Stromal cell of bone marrow (primary cell): ENCODE measurements around the gene ADD1.

Experiments
- DNase-seq: peaks from one replicate; pipeline ENCODE4 v3.0.0-alpha.2; 2012; ENCODE audit warnings: low read depth

The ADD1 gene

GRCh38 chr4:2822461-2823300, 21.0 kb upstream of the ADD1 start:
- DNase-seq = no peak

GRCh38 chr4:2823301-2823670, 20.4 kb upstream of the ADD1 start:
- DNase-seq = no peak

GRCh38 chr4:2823671-2824328, 19.8 kb upstream of the ADD1 start:
- DNase-seq = no peak

GRCh38 chr4:2824329-2824835, 19.3 kb upstream of the ADD1 start:
- no peak for DNase-seq

GRCh38 chr4:2824836-2825381, 18.7 kb upstream of the ADD1 start:
- DNase-seq = no peak

DNA sequence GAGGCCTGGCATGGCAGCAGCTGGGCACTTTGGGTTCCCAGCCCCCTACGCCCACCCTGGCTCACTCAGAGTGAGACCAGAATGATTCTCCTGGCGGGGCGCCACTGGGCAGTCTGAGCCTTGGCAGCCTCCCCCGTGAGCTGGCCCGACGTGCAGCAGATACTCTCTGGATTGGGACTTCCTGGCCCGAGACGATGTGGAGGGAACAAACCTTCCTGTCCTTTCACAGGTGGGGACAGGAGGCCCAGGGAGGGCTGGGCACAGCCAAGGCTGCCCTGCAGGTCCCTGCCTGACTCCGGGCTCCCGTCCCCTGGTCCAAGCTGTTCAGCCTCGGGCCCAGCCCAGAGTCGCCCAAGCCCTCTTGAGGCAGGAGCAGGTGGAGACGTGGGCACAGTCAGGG, 17.9 kb upstream of the ADD1 start:
- no peak for DNase-seq

DNA sequence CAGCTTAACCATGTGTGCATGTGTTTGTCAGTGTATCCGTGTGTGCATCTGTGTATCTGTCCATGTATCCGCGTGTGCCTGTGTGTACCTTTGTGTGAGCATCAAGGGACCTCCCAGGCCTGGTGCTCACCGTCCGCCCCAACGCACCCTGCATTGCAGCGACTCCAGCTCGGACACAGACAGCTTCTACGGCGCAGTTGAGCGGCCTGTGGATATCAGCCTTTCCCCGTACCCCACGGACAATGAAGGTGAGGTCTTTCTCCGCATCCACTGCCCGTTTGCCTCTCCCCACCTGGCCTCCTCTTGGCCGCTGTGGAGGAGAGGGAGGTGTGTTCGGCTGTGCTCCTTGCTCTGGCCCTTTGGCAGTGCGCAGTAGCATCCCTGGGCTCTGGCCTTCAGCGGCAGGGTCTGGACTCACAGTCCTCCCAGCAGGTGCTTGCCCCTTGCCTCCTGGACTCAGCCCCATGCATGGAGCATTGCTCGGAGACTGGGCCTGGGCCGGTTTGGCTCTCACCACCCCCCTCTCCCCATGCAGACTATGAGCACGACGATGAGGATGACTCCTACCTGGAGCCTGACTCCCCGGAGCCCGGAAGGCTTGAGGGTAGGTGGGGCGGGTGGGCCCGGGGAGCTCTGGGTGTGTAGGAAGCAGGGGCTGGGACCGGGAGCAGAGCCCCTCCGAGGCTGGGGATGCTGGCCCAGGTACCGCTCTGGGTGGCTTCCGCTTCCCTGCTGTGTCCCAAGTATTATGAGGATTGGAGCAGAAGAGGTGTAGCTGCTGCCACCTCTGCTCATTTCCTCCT, 16.4 kb upstream of the ADD1 start:
- no peak for DNase-seq

GRCh38 chr4:2827874-2828751, 15.5 kb upstream of the ADD1 start:
- DNase-seq = no peak

DNA sequence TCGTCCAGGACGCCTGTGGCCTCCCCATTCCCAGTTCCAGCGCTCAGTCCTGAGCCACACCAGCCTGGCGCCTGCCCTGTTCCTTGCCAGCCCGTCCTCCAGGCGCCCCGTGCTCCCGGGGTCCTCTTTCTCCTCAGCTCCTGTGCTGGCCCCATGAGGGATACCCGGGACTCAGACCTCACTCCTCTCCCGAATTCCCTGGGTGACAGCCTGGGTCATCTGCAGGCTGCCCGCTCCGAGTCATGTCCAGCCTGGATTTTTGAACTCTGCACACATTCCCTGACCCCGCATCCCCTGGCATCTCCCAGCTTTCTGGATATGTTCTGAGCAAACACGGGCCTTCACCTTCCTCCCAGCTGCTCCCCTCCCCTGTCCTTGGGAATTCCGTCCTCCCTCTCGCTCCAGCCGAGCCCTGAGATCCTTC, 14.9 kb upstream of the ADD1 start:
- no peak for DNase-seq

DNA sequence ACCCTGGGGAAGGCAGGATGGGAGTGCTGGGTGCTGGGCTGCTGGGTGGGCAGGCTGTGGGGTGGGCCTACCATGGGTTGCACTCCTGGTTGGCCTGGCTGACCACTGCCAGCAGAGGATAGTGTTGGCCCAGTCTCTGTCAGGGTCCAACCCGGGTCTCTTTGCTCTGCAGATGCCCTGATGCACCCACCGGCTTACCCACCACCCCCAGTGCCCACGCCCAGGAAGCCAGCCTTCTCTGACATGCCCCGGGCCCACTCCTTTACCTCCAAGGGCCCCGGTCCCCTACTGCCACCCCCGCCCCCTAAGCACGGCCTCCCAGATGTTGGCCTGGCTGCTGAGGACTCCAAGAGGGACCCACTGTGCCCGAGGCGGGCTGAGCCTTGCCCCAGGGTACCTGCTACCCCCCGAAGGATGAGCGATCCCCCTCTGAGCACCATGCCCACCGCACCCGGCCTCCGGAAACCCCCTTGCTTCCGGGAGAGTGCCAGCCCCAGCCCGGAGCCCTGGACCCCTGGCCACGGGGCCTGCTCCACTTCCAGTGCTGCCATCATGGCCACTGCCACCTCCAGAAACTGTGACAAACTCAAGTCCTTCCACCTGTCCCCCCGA, 14.2 kb upstream of the ADD1 start:
- DNase-seq = no peak

DNA sequence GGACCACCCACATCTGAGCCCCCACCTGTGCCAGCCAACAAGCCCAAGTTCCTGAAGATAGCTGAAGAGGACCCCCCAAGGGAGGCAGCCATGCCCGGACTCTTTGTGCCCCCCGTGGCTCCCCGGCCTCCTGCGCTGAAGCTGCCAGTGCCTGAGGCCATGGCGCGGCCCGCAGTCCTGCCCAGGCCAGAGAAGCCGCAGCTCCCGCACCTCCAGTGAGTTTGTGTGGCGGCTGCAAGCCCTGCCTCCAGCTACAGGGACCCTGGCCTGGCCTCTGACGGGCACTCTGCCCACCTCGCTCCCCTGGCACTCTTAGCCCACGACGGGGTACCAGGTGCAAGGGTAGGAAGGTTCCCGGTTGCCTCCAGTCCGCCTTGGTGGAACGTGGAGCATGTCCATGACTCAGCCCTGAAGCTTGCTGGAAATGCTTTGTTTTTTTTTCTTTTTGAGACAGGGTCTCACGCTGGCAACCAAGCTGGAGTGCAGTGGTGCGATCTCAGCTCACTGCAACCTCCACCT, 13.7 kb upstream of the ADD1 start:
- no peak for DNase-seq

- no peak for DNase-seq
Measured at GRCh38 chr4:2830632-2831610, 12.7 kb upstream of the ADD1 start.

DNA sequence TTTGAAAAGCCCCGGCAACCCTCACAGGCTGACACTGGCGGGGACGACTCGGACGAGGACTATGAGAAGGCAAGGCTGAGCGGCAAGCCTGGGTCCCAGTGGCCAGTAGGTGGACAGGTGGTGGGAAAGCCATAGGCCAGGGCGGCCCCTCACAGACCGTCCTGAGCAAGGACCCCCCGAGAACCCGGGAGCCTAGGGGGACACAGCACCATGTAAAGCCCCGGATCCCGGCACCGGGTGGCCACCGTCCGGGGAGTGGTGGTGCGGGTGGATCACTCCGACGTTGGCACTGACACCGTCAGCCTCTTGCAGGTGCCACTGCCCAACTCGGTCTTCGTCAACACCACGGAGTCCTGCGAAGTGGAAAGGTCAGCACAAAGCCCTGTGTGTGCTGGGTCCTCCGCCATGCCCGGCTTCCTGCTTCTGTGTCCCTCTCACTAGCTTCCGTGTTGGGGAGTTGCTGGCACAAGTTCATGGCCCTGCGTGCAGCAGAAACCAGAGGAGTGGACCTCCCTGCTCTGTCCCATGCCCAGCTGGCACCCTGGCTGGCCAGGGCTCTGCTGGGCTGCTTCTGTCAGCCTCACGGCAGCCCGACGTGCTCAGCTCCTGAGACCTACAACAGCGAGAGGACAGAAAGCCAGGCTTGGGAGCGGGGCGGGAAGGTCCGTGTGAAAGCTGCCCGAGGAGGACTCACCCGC, 11.9 kb upstream of the ADD1 start:
- DNase-seq = no peak

DNA sequence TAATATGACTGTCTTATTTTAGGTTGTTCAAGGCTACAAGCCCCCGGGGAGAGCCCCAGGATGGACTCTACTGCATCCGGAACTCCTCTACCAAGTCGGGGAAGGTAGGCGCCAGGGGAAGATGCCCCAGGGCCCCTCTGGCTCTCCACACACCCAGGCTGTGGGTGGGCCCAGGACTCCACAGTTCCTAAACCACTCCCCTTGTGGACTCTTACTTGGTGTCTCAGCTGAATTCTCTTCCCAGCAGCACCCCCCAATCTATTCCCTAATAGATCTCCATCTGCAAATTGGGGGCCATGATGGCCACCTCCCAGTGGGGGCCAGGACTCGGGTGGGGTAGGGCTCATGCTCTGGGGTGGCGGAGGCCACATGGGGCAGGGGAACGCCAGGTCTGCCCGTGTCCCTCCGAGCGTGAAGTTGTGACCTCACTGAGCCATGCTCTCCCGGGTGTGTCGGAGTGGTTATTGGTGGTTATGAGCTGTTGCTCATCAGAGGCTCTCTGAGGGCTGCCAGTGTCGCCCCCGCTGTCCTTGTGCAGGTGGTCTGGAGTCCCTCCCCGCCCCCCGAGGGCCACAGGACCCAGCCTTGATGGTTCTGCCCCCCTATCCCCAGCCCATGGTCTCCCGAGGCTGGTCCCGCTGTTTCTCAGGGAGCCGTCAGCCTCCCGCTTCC, 11.2 kb upstream of the ADD1 start:
- no peak for DNase-seq

DNA sequence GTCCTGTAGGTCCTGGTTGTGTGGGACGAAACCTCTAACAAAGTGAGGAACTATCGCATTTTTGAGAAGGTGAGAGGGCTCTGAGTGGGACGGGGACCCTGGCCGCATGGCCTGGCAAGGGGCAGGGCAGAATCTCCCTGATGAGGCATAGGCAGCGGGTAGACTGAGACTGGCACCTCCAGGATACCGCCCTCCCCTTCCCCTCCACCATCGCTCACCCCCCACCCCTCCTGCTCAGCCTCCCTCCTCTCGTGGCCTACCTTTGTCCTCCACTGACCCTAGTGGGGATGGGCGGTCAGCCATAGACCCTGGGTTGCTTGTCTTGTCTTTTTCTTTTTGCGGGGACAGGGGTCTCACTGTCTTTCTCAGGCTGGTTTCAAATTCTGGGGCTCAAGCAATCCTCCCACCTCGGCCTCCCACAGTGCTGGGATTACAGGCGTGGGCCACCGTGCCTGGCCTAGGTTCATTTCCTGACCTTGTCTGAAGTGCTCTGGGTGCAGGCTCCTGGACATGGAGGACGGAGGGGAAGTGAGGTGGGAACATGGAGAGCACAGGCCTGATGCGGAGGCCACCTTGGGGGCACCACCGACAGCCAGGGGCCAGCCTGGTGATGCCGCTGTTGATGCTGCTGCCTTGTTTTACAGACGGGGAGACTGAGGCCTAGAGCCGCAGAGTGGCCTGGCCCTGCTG, 10.5 kb upstream of the ADD1 start:
- DNase-seq = no peak

GRCh38 chr4:2833671-2834000, 10.0 kb upstream of the ADD1 start:
- DNase-seq = no peak

GRCh38 chr4:2834001-2834921, 9.4 kb upstream of the ADD1 start:
- no peak for DNase-seq
